NCI-H2029 (cell line): ENCODE results near the gene GAPDH.
"Not testable (repeated sequence)": the region's sequence is repeated elsewhere in the genome, so short reads cannot be mapped to it uniquely, and the experiment has no call there.

Source experiments
- DNase-seq: peaks from one replicate; lab custom pipeline; 2025; lab: John Stamatoyannopoulos, UW

The GAPDH gene

DNA sequence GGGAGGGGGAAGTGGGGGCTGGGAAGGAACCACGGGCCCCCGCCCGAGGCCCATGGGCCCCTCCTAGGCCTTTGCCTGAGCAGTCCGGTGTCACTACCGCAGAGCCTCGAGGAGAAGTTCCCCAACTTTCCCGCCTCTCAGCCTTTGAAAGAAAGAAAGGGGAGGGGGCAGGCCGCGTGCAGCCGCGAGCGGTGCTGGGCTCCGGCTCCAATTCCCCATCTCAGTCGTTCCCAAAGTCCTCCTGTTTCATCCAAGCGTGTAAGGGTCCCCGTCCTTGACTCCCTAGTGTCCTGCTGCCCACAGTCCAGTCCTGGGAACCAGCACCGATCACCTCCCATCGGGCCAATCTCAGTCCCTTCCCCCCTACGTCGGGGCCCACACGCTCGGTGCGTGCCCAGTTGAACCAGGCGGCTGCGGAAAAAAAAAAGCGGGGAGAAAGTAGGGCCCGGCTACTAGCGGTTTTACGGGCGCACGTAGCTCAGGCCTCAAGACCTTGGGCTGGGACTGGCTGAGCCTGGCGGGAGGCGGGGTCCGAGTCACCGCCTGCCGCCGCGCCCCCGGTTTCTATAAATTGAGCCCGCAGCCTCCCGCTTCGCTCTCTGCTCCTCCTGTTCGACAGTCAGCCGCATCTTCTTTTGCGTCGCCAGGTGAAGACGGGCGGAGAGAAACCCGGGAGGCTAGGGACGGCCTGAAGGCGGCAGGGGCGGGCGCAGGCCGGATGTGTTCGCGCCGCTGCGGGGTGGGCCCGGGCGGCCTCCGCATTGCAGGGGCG is at the start of gene GAPDH:
GAPDH (plus strand) TSS at position 595 of the 772 bp plus-strand sequence. CDS start 316 bp downstream, outside the sequence.
- DNase-seq, result peak; percentile 97

DNA sequence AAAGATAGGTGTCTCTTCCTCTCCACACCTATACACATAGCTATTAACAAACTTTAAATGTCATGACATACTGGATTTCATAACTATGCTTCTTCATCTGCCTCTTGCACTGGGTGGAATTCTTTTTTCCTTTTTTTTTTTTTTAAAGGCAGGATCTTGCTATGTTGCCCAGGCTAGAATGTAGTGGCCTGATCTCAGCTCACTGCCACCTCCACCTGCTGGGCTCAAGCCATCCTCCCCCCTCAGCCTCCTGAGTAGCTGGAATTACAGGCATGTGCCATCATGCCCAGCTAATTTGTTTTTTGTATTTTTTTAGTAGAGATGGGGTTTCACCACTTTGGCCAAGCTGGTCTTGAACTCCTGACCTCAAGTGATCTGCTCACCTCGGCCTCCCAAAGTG is 46.1 kb upstream of the GAPDH start:
- DNase-seq, result no peak

DNA sequence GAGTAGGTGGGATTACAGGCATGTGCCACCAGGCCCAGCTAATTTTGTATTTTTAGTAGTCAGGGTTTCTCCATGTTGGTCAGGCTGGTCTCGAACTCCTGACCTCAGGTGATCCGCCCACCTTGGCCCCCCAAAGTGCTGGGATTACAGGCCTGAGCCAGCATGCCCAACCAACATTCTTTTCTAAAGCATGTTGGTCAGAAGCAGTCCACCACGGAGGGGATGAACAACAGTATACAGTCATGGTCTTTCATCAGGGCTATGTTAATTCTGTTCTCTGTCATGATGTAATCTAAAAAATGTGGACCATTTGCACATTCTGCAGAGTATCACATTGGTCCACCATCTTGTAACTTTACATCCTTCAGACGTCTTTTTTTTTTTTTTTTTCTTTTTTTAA is 44.9 kb upstream of the GAPDH start:
- no peak for DNase-seq

DNA sequence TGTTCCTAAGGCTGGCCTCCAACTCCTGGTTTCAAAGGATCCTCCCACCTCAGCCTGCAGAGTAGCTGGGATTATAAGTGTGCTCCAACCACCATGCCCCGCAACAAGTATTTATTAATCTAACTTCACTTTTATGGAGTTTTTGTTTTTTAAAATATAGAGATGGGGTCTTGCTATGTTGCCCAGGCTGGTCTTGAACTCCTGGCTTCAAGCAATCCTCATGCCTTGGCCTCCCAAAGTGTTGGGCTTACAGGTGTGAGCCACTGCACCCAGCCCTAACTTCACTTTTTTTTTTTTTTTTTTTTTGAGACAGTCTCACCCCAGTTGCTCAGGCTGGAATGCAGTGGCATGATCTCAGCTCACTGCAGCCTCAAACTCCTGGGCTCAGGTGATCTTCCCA is 43.6 kb upstream of the GAPDH start:
- DNase-seq, result not testable (repeated sequence)

DNA sequence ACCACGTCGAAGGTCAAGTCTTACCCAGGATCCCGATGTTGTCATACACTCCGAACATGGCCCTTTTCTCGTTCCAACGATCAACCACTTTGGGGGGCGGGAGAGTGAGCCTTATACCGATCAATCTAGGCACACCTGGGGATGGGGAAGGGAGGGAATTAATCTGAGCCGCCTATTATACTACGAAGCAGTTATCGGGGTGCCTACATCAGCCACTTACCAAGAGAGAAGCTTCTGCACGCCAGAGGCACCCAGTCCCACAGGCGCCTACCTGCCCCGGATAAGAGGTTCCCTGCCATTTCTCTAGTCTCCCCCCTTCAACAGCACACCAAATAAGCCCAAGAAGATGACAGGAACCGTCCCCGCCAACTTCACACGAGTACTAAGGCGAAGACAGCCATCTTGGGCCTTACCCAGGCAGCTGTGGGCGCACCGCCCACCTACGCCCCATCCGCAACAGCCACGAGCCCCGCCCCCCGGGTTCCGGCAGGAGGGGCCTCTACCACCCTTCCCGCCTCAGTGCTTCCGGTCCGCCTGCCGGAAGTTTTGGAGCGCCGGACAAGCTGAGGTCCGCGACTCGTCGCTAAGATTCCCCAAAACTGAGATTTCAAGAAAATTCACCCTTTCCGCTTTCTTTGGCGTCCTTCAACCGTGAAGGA is 41.4 kb upstream of the GAPDH start, which contains the start of gene MRPL51:
MRPL51 (minus strand) TSS at position 425 of the 659 bp plus-strand sequence; CDS start at position 299, 126 bp downstream.
- DNase-seq, result peak; percentile 95

DNA sequence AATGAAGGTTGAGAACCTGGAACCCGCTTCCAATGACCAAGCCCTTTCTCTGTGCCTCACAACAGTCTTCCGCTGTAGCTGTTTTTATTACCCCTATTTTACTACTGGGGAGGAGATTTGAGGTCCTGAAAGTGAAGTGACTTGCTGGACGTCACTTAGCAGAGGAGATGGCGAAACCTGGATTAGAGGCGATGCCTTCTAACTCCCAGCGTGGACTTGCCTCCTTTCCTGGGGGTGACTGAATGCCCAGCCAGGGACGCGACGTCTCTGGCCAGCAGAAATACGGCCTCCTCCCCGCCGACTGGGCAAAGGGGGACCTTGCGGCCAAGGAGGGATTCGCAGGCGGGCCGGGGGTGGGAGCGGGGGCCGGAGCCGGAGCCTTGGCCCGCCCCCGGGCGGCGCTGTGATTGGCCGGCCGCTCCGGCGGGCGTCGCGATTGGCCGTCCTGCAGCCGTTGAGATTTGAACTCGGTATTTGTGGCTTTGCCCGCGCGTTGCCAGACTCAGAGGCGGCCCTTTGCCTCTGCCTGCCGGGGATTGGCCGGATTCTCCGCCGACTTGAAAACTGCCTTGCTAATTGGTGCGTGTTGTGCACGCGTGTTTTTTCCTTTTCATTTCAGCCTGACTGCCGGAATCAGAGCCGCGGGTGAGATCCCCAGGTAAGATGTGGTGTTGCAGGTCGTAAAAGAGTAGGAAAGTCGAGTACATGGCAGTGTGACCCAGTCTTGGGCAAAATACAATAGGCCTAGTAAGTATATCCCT is 40.6 kb upstream of the GAPDH start, which contains the start of gene NCAPD2:
NCAPD2 (plus strand) TSS at position 606 of the 761 bp plus-strand sequence. CDS start 997 bp downstream, outside the sequence.
- peak; percentile 93 for DNase-seq

DNA sequence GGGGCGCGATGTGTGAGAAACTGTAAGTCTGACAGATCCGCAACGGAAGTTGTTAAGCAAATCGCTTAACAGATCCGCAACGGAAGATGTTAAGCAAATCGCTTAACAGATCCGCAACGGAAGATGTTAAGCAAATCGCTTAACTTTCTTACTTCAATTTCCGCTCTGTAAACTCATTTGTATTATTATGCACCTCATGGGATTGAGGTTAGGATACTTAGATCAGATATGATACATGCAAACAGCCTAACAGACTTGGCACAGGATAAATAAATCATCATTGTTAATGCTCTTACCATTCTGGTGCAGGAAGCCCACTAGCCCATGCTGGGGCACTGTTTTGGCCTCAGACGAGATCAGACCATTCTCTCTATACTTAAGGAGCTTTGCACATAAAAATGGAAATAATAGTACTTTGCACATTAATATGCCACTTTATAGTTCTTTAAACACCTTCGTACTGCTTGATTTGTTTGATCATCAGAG is 40.0 kb upstream of the GAPDH start:
- DNase-seq, result no peak

DNA sequence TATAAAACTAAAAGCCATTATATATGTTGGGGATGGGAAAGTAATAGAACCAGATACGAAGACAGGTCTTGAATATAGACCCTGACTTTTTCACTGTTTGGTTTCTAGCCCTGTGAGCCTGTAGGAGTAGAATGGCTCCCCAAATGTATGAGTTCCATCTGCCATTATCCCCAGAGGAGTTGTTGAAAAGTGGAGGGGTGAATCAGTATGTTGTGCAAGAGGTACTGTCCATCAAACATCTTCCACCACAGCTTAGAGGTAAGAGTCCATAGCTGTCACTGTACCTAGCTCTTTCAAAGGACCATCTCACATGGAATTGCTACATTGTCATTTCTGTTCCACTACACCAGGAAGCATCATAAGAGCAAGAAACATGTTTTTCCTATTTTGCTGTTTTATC is 39.3 kb upstream of the GAPDH start:
- DNase-seq, result no peak

DNA sequence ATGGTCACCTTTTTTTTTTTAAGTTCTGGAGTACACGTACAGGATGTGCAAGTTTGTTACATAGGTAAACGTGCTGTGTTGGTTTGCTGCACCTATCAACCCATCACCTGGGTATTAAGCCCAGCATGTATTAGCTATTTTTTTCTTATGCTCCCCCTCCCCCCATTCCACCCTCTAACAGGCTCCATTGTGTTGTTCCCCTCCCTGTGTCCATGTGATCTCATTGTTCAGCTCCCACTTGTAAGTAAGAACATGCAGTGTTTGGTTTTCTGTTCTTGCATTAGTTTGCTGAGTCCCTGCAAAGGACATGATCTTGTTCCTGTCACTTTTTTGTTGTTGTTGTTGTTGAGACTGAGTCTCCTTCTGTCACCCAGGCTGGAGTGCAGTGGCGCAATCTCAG is 37.0 kb upstream of the GAPDH start:
- DNase-seq, result not testable (repeated sequence)

DNA sequence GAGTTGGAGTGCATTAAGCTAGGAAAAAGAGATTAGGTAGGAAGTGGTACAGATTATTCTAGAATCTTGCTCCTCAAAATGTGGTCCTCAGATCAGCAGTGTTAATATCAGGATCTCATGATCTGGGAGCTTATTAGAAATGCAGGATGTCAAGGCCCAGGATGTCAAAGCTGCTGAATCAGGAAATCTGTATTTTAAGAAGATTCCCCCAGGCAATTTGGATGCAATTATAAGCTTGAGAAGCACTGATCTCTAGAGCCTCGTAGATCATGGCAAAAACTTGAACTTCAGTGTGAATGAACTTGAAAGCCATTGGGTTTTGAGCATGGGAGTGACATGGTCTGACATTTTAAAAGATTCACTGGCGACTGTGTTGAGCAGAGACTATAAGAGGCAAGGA is 33.9 kb upstream of the GAPDH start:
- DNase-seq, result no peak

DNA sequence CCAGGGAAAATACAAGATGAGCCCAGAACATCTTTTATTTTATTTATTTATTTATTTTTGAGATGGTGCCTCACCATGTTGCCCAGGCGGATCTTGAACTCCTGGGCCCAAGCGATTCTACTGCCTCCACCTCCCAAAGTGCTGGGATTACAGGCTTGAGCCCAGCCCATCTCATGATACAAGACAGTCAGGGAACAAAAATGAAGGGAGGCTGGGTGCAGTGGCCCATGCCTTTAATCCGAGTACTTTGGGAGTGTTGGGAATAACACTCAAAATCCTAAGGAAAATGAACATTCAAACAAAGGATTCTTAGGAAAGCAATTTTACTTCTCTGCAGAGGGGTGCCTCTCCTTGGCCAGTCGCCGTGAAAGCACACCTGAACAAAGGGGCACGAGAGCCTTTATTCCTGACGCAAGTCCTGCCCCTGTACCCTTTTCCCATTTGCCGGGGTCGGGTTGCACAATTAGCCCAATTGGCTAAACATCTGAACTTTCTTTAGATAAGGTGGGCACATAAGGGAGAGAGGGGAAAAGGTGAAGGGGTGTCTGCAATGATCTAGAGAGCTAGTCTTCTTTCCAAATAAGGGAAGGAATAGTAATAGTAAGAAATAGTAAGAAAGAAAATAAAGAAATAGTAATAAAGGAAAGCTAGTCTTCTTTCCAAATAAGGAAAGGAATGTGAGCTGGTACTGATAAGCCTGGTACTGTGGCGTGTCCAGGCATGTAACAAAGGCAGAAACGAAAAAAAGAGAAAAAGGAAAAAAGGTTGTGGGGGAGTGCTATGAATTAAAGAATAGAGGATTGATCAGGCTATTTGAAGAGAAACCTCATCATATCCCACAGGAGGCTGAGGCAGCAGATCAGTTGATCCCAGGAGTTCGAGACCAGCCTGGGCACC is 27.0 kb upstream of the GAPDH start:
- no peak for DNase-seq

DNA sequence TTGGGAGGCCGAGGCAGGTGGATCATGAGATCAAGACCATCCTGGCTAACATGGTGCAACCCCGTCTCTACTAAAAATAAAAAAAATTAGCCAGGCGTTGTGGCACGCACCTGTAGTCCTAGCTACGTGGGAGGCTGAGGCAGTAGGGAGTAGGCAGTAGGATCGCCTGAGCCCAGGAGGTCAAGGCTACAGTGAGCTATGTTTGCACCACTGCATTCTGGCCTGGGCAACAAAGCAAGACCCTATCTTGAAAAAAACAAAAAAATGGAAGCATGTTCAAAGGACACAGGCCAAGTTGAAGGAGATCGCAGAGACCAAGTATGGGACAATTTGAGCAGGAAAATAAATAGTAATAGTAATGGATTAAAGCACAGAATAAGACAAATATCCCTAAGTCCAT is 26.2 kb upstream of the GAPDH start:
- DNase-seq, result no peak

DNA sequence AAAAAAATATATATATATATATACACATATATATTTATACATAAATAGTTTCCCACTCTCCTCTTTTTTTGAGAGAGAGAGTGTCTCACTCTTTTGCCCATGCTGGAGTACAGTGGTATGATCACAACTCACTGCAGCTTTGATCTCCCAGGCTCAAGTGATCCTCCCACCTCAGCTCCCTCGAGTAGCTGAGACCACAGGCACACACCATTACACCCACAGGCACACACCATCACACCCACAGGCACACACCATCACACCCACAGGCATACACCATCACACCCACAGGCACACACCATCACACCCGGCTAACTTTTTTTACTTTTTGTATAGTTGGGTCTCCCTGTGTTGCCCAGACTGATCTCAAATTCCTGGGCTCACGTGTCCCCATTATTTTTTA is 14.1 kb upstream of the GAPDH start:
- DNase-seq, result no peak

DNA sequence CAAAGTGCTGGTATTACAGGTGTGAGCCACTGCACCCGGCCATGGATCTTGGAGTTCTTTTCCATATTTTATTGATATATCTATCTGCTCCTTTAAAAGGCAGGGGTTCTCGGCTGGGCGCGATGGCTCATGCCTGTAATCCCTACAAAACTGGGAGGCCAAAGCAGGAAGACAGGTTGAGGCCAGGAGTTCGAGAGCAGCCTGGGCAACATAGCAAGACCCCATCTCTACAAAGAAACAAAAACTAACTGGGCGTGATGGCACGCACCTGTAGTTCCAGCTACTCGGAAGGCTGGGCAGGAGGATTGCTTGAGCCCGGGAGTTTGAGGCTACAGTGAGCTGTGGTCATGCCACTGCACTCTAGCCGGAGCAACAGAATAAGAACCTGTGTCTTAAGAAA is 12.1 kb upstream of the GAPDH start:
- no peak for DNase-seq

DNA sequence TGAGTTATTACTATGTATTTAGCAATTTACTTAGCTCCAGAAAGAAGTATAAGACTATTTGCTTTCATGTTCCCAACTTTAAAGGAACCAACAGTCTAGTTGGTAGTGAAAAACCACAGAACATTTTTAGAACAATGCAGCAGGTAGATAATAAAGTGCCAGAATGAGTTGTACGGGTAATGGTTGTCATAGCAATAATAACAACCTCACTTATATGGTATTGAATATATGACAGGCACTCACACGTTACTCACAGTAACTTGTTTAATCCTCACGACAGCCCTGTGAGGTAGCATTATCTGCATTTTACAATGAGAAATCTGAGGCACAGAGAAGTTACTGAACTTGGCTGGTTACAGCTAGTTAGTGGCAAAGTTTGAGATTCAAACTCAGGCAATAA is 10.6 kb upstream of the GAPDH start:
- DNase-seq, result no peak

DNA sequence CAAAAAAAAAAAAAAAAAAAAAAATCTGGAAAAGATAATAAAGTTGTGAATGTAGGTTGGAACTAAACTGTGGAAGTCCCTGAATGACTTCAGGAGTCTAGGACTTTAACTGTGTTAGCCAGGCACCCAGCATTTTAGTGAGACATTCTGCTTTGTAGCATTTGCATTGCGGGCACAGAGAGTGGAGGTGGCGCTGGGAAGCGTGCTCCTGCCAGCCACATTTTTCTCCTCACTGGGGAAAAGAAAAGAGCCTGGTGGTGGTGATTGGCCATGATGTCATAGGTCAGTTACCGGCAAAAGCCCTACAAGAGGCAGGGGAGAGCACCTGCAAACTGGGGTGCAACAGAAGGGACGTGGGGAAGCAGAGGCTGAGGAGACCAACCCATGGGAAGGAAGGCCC is 9.7 kb upstream of the GAPDH start:
- no peak for DNase-seq

DNA sequence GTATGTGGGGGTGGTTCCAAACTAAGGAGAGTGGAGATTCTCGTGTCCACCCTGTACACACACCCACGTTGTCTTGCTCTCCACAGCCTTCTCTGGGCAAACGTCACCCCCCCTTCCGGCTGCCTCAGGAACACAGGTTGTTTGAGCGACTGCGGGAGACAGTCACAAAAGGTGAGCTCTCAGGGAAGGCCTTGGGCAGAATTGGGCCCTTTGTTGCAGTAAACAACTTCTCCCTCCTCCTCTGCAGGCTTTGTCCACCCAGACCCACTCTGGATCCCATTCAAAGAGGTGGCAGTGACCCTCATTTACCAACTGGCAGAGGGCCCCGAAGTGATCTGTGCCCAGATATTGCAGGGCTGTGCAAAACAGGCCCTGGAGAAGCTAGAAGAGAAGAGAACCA is 8.1 kb upstream of the GAPDH start:
- DNase-seq, result no peak

DNA sequence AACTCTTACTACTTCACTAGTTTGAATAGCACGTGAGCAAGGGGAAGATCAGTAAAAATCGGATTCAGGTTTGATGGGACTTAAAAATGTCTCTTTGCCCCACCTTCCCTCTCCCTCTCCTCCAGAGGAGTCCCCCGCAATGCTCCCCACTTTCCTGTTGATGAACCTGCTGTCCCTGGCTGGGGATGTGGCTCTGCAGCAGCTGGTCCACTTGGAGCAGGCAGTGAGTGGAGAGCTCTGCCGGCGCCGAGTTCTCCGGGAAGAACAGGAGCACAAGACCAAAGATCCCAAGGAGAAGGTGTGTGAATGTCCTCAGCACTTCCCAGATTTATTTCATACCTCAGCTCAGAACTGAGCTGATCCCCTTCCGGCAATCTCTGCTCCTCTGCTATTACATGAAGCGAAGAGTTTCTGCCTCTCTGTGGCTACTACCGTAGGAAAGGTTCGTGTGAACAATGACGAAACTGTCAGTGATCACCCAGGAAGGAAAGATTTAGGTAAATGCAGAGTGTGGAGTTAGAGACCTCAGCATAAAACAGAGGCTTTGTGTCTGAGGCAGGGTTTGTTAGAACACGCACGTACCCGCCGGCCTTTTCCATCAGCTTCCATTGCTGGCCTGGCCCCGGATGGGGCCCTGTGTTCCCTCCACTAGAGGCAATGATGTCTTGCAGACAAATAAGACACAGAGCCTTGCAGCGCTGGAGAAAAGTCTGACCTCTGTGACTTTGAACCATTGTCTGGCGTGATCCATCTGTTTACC is 7.4 kb upstream of the GAPDH start:
- no peak for DNase-seq

DNA sequence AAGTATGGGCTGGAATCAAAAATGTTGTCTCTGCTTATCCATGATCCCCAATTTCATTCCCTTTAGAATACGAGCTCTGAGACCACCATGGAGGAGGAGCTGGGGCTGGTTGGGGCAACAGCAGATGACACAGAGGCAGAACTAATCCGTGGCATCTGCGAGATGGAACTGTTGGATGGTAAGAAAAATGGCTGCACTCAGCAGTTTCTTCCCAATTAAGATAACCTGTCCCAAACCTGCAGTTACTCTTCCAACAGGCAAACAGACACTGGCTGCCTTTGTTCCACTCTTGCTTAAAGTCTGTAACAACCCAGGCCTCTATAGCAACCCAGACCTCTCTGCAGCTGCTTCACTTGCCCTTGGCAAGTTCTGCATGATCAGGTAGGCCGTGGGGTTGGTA is 6.6 kb upstream of the GAPDH start:
- DNase-seq, result no peak

DNA sequence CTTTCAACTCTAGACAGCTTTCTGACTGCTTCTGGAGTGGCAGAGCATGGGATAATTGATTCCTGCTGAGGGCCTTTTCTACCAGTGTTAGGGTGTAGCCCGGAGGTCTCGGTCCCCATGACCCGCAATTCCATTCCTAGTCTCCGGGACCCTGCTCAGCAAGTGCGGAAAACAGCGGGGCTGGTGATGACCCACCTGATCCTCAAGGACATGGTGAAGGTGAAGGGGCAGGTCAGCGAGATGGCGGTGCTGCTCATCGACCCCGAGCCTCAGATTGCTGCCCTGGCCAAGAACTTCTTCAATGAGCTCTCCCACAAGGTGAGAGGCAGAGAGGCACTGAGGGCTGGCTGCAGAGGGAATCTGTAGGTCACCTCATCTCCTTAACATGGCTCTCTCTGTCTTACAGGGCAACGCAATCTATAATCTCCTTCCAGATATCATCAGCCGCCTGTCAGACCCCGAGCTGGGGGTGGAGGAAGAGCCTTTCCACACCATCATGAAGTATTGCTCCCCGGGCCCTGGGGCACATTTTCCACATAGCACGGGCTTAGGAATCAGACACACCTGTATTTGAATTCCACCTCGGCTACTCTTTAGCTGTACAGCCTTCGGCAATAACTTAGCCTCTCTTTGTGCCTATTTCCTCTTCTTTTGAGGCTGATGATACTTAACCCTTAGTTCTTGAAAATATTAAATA is 5.6 kb upstream of the GAPDH start:
- DNase-seq, result no peak
